ENCODE measurements around the gene KIF9. TPM values are rescaled to one million over a fixed set of nuclear protein-coding genes. Genes with fewer than 3 reads are reported as not detected.
"Not testable (repeated sequence)": the region's sequence is repeated elsewhere in the genome, so short reads cannot be mapped to it uniquely, and the experiment has no call there.

Gene KIF9
- total RNA-seq, 1 experiment from 2014 or later = 7.1 TPM

GRCh38 chr3:47323431-47324277 is 41.1 kb upstream of the KIF9 start:
- peak; percentile 44 to 70 for DNase-seq
- H3K4me3 ChIP-seq (ENCODE audit: low read depth, low read length) = no peak overlapping the region
- H3K36me3 ChIP-seq (ENCODE audit: control insufficient read depth, insufficient read depth, low read length) = peaks cover 3% of the 10 kb centered on the region
- POLR2A ChIA-PET = no interaction called here
- no peak overlapping the region for H3K4me3 Mint-ChIP-seq (ENCODE audit: unreplicated experiment)
- TF ChIP-seq CTCF (IDR thresholded peaks at IDR 0.05; ENCODE audit: insufficient read depth in 1 of 2, low read depth in 1 of 2, low read length in 1 of 2, severe bottlenecking in 1 of 2, unreplicated experiment in 1 of 2) = no peak
- intact Hi-C loops (cut with micrococcal nuclease; ENCODE audit: unreplicated experiment) = loop anchor here (1.0 kb wide), 4 partner anchors 42 to 159 kb away; partner anchors contain the start of gene SETD2
- H3K4me1 Mint-ChIP-seq (ENCODE audit: low read depth, unreplicated experiment) = peaks cover 11% of the 10 kb centered on the region
- peaks cover 27% of the 10 kb centered on the region for H3K36me3 Mint-ChIP-seq (ENCODE audit: insufficient read depth, unreplicated experiment)
- BruUV-seq (replicated peaks) = no TSS peak
- peak overlapping the region; percentile 75 for H3K27ac Mint-ChIP-seq (ENCODE audit: unreplicated experiment)
- H3K27me3 ChIP-seq (replicated peaks; ENCODE audit: control insufficient read depth, insufficient read depth, low read length) = no peaks in the 10 kb centered on the region
- no peaks in the 10 kb centered on the region for H3K9me3 Mint-ChIP-seq (ENCODE audit: unreplicated experiment)
- H3K9me3 ChIP-seq = no peaks in the 10 kb centered on the region
- CTCF ChIA-PET = interaction anchor here (0.6 to 2.5 kb wide), 10 partner anchors 13 to 388 kb away, joined by 3 to 11 read pairs (median 4); partner anchors contain the start of gene SETD2
- H3K4me1 ChIP-seq = peaks cover 9% of the 10 kb centered on the region
- no peaks in the 10 kb centered on the region for H3K27me3 Mint-ChIP-seq (ENCODE audit: insufficient read depth, unreplicated experiment)

- H3K27ac Mint-ChIP-seq (ENCODE audit: unreplicated experiment) = no peak overlapping the region
- H3K36me3 Mint-ChIP-seq (ENCODE audit: insufficient read depth, unreplicated experiment) = peaks cover 16% of the 10 kb centered on the region
- intact Hi-C loops (cut with micrococcal nuclease; ENCODE audit: unreplicated experiment) = no loop called here
- H3K4me1 Mint-ChIP-seq (ENCODE audit: low read depth, unreplicated experiment) = peaks cover 11% of the 10 kb centered on the region
- ChIA-PET POLR2A (no interaction called here), CTCF (no interaction called here)
- DNase-seq = no peak
- no peaks in the 10 kb centered on the region for H3K9me3 ChIP-seq
- H3K4me1 ChIP-seq = peaks cover 9% of the 10 kb centered on the region
- H3K36me3 ChIP-seq (ENCODE audit: control insufficient read depth, insufficient read depth, low read length) = peaks cover 3% of the 10 kb centered on the region
- H3K27me3 ChIP-seq (replicated peaks; ENCODE audit: control insufficient read depth, insufficient read depth, low read length) = no peaks in the 10 kb centered on the region
- no peak overlapping the region for H3K4me3 Mint-ChIP-seq (ENCODE audit: unreplicated experiment)
- no peaks in the 10 kb centered on the region for H3K27me3 Mint-ChIP-seq (ENCODE audit: insufficient read depth, unreplicated experiment)
- no TSS peak for BruUV-seq (replicated peaks)
- no peak for TF ChIP-seq CTCF (IDR thresholded peaks at IDR 0.05; ENCODE audit: insufficient read depth in 1 of 2, low read depth in 1 of 2, low read length in 1 of 2, severe bottlenecking in 1 of 2, unreplicated experiment in 1 of 2)
- H3K9me3 Mint-ChIP-seq (ENCODE audit: unreplicated experiment) = no peaks in the 10 kb centered on the region
- H3K4me3 ChIP-seq (ENCODE audit: low read depth, low read length) = no peak overlapping the region
These were observed 37.4 kb upstream of the KIF9 start for GRCh38 chr3:47319956-47320355.

DNA sequence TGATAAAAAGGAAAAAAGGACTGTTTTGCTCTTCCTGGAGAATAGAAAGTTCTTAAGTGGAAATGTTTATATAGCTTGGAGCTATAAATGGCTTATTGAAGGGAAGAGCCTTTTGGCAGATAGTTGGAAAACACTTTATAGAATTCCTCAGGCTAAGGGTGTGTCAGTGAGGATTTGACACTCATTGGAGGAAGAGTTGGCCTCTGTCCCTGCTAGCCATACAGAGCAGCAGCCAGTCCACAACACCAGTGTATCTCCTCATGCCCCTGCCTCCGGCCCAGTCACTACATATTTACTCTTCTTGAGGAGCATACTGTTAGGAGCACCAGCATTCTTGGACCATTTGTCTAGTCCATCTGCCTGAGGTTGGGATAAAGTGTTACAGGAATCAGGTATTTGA is 36.3 kb upstream of the KIF9 start:
- Histone ChIP-seq H3K4me3 (ENCODE audit: low read depth, low read length) (no peak overlapping the region), H3K9me3 (no peaks in the 10 kb centered on the region), H3K4me1 (peaks cover 8% of the 10 kb centered on the region), H3K36me3 (ENCODE audit: control insufficient read depth, insufficient read depth, low read length) (peaks cover 3% of the 10 kb centered on the region), H3K27me3 (replicated peaks; ENCODE audit: control insufficient read depth, insufficient read depth, low read length) (no peaks in the 10 kb centered on the region)
- TF ChIP-seq CTCF (IDR thresholded peaks at IDR 0.05; ENCODE audit: insufficient read depth in 1 of 2, low read depth in 1 of 2, low read length in 1 of 2, severe bottlenecking in 1 of 2, unreplicated experiment in 1 of 2) = no peak
- no TSS peak for BruUV-seq (replicated peaks)
- ChIA-PET POLR2A (no interaction called here), CTCF (interaction anchor here (0.7 kb wide), 1 partner anchor 42 kb away, joined by 4 read pairs; no protein-coding TSS in a partner anchor)
- Mint-ChIP-seq H3K4me3 (ENCODE audit: unreplicated experiment) (no peak overlapping the region), H3K27me3 (ENCODE audit: insufficient read depth, unreplicated experiment) (no peaks in the 10 kb centered on the region), H3K36me3 (ENCODE audit: insufficient read depth, unreplicated experiment) (peaks cover 16% of the 10 kb centered on the region), H3K9me3 (ENCODE audit: unreplicated experiment) (no peaks in the 10 kb centered on the region), H3K27ac (ENCODE audit: unreplicated experiment) (no peak overlapping the region), H3K4me1 (ENCODE audit: low read depth, unreplicated experiment) (peaks cover 15% of the 10 kb centered on the region)
- DNase-seq = no peak
- intact Hi-C loops (cut with micrococcal nuclease; ENCODE audit: unreplicated experiment) = no loop called here

DNA sequence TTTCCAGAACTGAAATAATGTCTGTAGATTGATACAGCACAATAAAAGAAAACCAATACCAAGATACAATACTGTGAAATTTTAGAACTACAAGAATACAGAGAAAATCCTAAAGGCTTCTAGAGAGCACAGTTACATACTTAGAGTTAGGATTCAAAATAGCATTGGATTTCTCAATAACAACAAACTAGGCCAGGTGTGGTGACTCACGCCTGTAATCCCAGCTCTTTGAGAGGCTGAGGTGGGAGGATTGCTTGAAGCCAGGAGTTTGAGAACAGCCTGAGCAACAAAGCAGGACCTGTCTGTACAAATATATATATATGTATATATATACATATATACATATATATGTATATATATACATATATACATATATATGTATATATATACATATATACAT is 33.6 kb upstream of the KIF9 start:
- CTCF ChIA-PET; H3K4me1 ChIP-seq; H3K36me3 Mint-ChIP-seq (ENCODE audit: insufficient read depth, unreplicated experiment); H3K4me3 Mint-ChIP-seq (ENCODE audit: unreplicated experiment); H3K9me3 ChIP-seq; H3K27ac Mint-ChIP-seq (ENCODE audit: unreplicated experiment); BruUV-seq (replicated peaks); POLR2A ChIA-PET; H3K27me3 Mint-ChIP-seq (ENCODE audit: insufficient read depth, unreplicated experiment); H3K4me3 ChIP-seq (ENCODE audit: low read depth, low read length); H3K4me1 Mint-ChIP-seq (ENCODE audit: low read depth, unreplicated experiment); DNase-seq; H3K36me3 ChIP-seq (ENCODE audit: control insufficient read depth, insufficient read depth, low read length); H3K9me3 Mint-ChIP-seq (ENCODE audit: unreplicated experiment); H3K27me3 ChIP-seq (replicated peaks; ENCODE audit: control insufficient read depth, insufficient read depth, low read length); intact Hi-C loops (cut with micrococcal nuclease; ENCODE audit: unreplicated experiment): not testable (repeated sequence)
